DOHH2 (cell line): Measurements from ENCODE around the gene PKP4.

Source experiments
- H3F3A ChIP-seq: fragments of 200-600 bp; sonication (generic), shearing (Covaris generic); 2 replicates; pipeline ENCODE4 v1.6.0; 2016; ENCODE audit warnings: antibody characterized with exemption, mild to moderate bottlenecking; ENCODE audit not compliant: control insufficient read depth, insufficient read depth
- H3K27ac ChIP-seq: fragments of 200-600 bp; sonication (generic); 2 replicates; pipeline ENCODE4 v1.5.1; 2014; ENCODE audit warnings: low read depth, mild to moderate bottlenecking, low read length, moderate library complexity
- H3K27me3 ChIP-seq: fragments of 200-600 bp; sonication (generic); 2 replicates; pipeline ENCODE4 v1.6.1; 2014; ENCODE audit warnings: mild to moderate bottlenecking, low read length, mixed read lengths; ENCODE audit not compliant: control insufficient read depth
- H3K36me3 ChIP-seq: fragments of 200-600 bp; sonication (generic); 2 replicates; pipeline ENCODE4 v1.6.1; 2014; ENCODE audit warnings: mild to moderate bottlenecking, low read length, moderate library complexity, mixed read lengths; ENCODE audit not compliant: control insufficient read depth
- H3K4me1 ChIP-seq: fragments of 200-600 bp; sonication (generic); 2 replicates; pipeline ENCODE4 v1.6.1; 2014; ENCODE audit warnings: mild to moderate bottlenecking, low read length, mixed read lengths; ENCODE audit not compliant: control insufficient read depth
- H3K4me2 ChIP-seq: fragments of 200-600 bp; sonication (generic); 2 replicates; pipeline ENCODE4 v1.6.0; 2014; ENCODE audit warnings: mild to moderate bottlenecking, low read length, moderate library complexity
- H3K4me3 ChIP-seq: fragments of 200-600 bp; sonication (generic); 2 replicates; pipeline ENCODE4 v1.5.1; 2014; ENCODE audit warnings: mild to moderate bottlenecking, low read length, mixed read lengths
- H3K79me2 ChIP-seq: fragments of 200-600 bp; sonication (generic); 2 replicates; pipeline ENCODE4 v1.6.1; 2014; ENCODE audit warnings: mild to moderate bottlenecking, low read length, mixed read lengths; ENCODE audit not compliant: control insufficient read depth
- H3K9me2 ChIP-seq: fragments of 200-600 bp; sonication (generic); replicated peaks from 2 replicates; pipeline ENCODE4 v1.6.1; 2014; ENCODE audit warnings: mild to moderate bottlenecking, low read length, mixed read lengths; ENCODE audit not compliant: control insufficient read depth
- H3K9me3 ChIP-seq: fragments of 200-600 bp; sonication (generic); 2 replicates; pipeline ENCODE4 v1.6.1; 2014; ENCODE audit warnings: antibody characterized with exemption, low read length, mixed read lengths; ENCODE audit not compliant: control insufficient read depth, insufficient read depth
- H4K20me1 ChIP-seq: fragments of 200-600 bp; sonication (generic); 2 replicates; pipeline ENCODE4 v1.6.0; 2014; ENCODE audit warnings: low read depth, mild to moderate bottlenecking, antibody characterized with exemption, low read length, moderate library complexity; ENCODE audit not compliant: control insufficient read depth, insufficient read depth
- EZH2phosphoT487 ChIP-seq: fragments of 200-600 bp; sonication (generic); IDR thresholded peaks from 2 replicates; pipeline ENCODE4 v1.6.1; 2017; ENCODE audit warnings: borderline replicate concordance, mild to moderate bottlenecking, antibody characterized with exemption, low read length, moderate library complexity, mixed read lengths
- TF ChIP-seq, protein P1 (sequence below): fragments of 200-600 bp; sonication (generic); IDR thresholded peaks from one replicate; pipeline ENCODE4 v1.5.1; 2014; ENCODE audit warnings: antibody characterized with exemption, mild to moderate bottlenecking, low read depth, low read length; ENCODE audit not compliant: poor library complexity, severe bottlenecking

Gene PKP4

DNA sequence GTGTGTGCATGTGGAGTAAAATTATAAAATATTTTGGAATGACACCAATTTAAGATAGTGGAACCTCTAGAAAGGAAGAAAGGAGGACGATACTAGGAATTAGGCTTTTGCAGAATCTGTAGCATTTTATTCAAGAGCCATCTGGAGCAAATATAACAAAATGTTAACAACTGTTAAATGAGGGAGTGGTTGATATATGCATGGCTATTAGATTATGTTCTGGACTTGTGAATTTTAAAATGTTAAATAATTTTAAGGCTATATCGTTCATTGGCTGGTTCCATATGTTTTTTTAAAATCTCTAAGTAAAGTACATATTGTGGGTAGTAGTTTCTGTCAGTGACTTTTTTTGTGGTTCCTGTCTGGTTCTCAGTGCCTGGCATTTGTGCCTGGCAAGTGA is 123.2 kb downstream of the PKP4 start:
- Histone ChIP-seq H3F3A (no peaks in the 10 kb centered on the region), H3K9me3 (no peaks in the 10 kb centered on the region), H3K4me1 (no peaks in the 10 kb centered on the region), H3K27ac (no peak overlapping the region), H3K36me3 (peaks cover 18% of the 10 kb centered on the region; the same call in 1 of the 2 replicates), H3K79me2 (no peaks in the 10 kb centered on the region), H3K27me3 (no peaks in the 10 kb centered on the region), H3K9me2 (no peaks in the 10 kb centered on the region), H4K20me1 (no peaks in the 10 kb centered on the region), H3K4me3 (no peak overlapping the region), H3K4me2 (no peak overlapping the region)
- TF ChIP-seq, protein P1, sequence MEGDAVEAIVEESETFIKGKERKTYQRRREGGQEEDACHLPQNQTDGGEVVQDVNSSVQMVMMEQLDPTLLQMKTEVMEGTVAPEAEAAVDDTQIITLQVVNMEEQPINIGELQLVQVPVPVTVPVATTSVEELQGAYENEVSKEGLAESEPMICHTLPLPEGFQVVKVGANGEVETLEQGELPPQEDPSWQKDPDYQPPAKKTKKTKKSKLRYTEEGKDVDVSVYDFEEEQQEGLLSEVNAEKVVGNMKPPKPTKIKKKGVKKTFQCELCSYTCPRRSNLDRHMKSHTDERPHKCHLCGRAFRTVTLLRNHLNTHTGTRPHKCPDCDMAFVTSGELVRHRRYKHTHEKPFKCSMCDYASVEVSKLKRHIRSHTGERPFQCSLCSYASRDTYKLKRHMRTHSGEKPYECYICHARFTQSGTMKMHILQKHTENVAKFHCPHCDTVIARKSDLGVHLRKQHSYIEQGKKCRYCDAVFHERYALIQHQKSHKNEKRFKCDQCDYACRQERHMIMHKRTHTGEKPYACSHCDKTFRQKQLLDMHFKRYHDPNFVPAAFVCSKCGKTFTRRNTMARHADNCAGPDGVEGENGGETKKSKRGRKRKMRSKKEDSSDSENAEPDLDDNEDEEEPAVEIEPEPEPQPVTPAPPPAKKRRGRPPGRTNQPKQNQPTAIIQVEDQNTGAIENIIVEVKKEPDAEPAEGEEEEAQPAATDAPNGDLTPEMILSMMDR, result no peak
- TF ChIP-seq EZH2phosphoT487, result no peak

DNA sequence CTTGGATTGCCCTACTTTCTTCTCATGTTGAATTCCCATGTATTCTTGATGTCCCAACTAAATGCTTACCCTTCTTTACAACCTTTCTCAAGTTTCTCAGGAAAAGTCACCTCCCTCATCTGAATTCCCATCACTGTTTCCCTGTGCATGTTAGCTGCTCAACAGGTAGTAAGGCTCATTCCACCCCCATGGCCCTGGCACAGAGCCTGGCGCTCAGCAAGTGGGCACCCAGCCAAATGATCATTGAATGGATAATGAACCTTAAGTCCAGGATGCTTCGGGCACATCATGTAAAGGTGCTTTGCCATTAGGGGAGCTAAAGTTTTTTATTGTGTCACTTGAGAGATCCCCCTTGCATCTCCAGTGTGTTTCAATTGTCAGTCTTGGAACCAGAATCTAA is 124.0 kb downstream of the PKP4 start:
- Histone ChIP-seq H4K20me1 (no peaks in the 10 kb centered on the region), H3K79me2 (no peaks in the 10 kb centered on the region), H3K9me3 (no peaks in the 10 kb centered on the region), H3K9me2 (no peaks in the 10 kb centered on the region), H3K27me3 (no peaks in the 10 kb centered on the region), H3K4me1 (no peaks in the 10 kb centered on the region), H3K4me3 (no peak overlapping the region), H3K4me2 (no peak overlapping the region), H3F3A (no peaks in the 10 kb centered on the region), H3K36me3 (peaks cover 18% of the 10 kb centered on the region; the same call in 1 of the 2 replicates), H3K27ac (no peak overlapping the region)
- TF ChIP-seq EZH2phosphoT487, result no peak
- TF ChIP-seq, protein P1, result no peak

DNA sequence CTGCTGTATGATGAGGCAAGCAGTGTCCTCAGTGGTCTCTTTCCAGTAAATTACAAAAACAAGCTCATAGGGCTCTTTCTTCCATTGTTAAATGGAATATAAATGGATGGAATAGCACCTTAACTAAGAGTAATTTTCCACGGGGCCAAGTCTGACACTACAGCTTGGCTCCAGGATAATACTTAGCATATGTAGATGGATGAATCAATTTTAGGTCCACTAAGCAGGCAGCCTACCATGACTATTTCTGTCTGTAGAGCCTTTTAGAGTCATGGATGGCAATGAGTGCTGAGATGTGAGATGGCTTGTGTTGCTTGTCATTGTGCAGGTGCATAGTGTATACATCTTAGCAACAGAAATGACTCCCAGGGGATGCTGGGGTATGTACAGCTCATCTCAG is 125.9 kb downstream of the PKP4 start:
- H3K4me3 ChIP-seq, result no peak overlapping the region
- no peak overlapping the region for H3K4me2 ChIP-seq
- no peaks in the 10 kb centered on the region for H3K79me2 ChIP-seq

More for the DNA sequence above, 125.9 kb downstream of the PKP4 start:
- Histone ChIP-seq H3K9me3 (no peaks in the 10 kb centered on the region), H3F3A (no peaks in the 10 kb centered on the region), H3K27me3 (no peaks in the 10 kb centered on the region), H3K9me2 (no peaks in the 10 kb centered on the region), H3K4me1 (no peaks in the 10 kb centered on the region), H3K36me3 (peaks cover 12% of the 10 kb centered on the region; the same call in 1 of the 2 replicates), H3K27ac (no peak overlapping the region), H4K20me1 (no peaks in the 10 kb centered on the region)
- TF ChIP-seq EZH2phosphoT487, result no peak
- TF ChIP-seq, protein P1, result no peak
